Endodermal cell (in vitro differentiated cells): ENCODE data around the gene SPTLC1. TPM values are rescaled to one million over a fixed set of nuclear protein-coding genes. Genes with fewer than 3 reads are reported as not detected.
"Not testable (repeated sequence)": the region's sequence is repeated elsewhere in the genome, so short reads cannot be mapped to it uniquely, and the experiment has no call there.

ENCODE experiments used
- DNase-seq: peaks from one replicate; pipeline ENCODE4 v3.0.0-alpha.2; 2017
- H3K27ac ChIP-seq: 2 replicates; pipeline ENCODE4 v1.5.1; 2013; ENCODE audit warnings: mild to moderate bottlenecking, low read depth, low read length, moderate library complexity
- H3K27me3 ChIP-seq: 2 replicates; pipeline ENCODE4 v1.6.1; 2013; ENCODE audit warnings: mild to moderate bottlenecking, low read length, moderate library complexity; ENCODE audit not compliant: insufficient read depth, control insufficient read depth, poor library complexity, severe bottlenecking
- H3K36me3 ChIP-seq: 2 replicates; pipeline ENCODE4 v1.7.0; 2013; ENCODE audit warnings: mild to moderate bottlenecking, low read length, moderate library complexity; ENCODE audit not compliant: control insufficient read depth, insufficient read depth
- H3K4me1 ChIP-seq: one replicate; pipeline ENCODE4 v1.7.0; 2013; ENCODE audit warnings: low read length; ENCODE audit not compliant: control insufficient read depth, insufficient read depth
- H3K4me3 ChIP-seq: 2 replicates; pipeline ENCODE4 v1.5.1; 2013; ENCODE audit warnings: mild to moderate bottlenecking, low read length, moderate library complexity
- H3K9ac ChIP-seq: 2 replicates; pipeline ENCODE4 v1.6.1; 2013; ENCODE audit warnings: mild to moderate bottlenecking, low read length, moderate library complexity; ENCODE audit not compliant: poor library complexity, severe bottlenecking; ENCODE audit errors: extremely low read depth
- H3K9me3 ChIP-seq: 2 replicates; pipeline ENCODE4 v1.6.1; 2013; ENCODE audit warnings: mild to moderate bottlenecking, low read length, moderate library complexity; ENCODE audit not compliant: control insufficient read depth
- H3K27ac Mint-ChIP-seq: 2 replicates; pipeline ENCODE4 v1.8.0; 2020; ENCODE audit warnings: mixed read lengths
- H3K27me3 Mint-ChIP-seq: 2 replicates; pipeline ENCODE4 v1.8.0; 2021; ENCODE audit warnings: mild to moderate bottlenecking, mixed read lengths; ENCODE audit not compliant: insufficient read depth
- H3K36me3 Mint-ChIP-seq: 2 replicates; pipeline ENCODE4 v1.8.0; 2020; ENCODE audit warnings: low read depth, mixed read lengths
- H3K4me1 Mint-ChIP-seq: 2 replicates; pipeline ENCODE4 v1.8.0; 2020; ENCODE audit warnings: mixed read lengths
- H3K4me3 Mint-ChIP-seq: 2 replicates; pipeline ENCODE4 v1.8.0; 2020; ENCODE audit warnings: mild to moderate bottlenecking, moderate library complexity, mixed read lengths
- H3K9me3 Mint-ChIP-seq: 2 replicates; pipeline ENCODE4 v1.8.0; 2020; ENCODE audit warnings: mild to moderate bottlenecking, mixed read lengths
- CTCF ChIP-seq: fragments of 200-600 bp; sonication (generic); conservative IDR thresholded peaks from 2 replicates; pipeline ENCODE4 v1.5.0; 2021; ENCODE audit warnings: antibody characterized with exemption, mild to moderate bottlenecking
- WGBS, 2 experiments: methylation state at CpG; one replicate each; pipeline versions ENCODE4 v1.1.5 to v1.1.7; 2013; ENCODE audit warnings: missing lambda C conversion rate in 2 of 2, mixed read lengths in 1 of 2; ENCODE audit not compliant: insufficient coverage in 1 of 2, insufficient read length in 1 of 2; 5-methylcytosine and 5-hydroxymethylcytosine counted together
- total RNA-seq, 2 donors: library from RNA; stranded (reverse); fragmentation: NEBNext Ultra II Directional in 1 of 2; extraction: Animal tissue kit (Norgen Biotek cat#: 25700) in 1 of 2; gene quantifications; 2 replicates in 1 of 2; 3 replicates in 1 of 2; pipeline ENCODE4 v1.2.1, GENCODE V29; 2021

SPTLC1 gene
- total RNA-seq, 2 donors from 2014 or later, result 68.3 to 75.6 TPM

- Mint-ChIP-seq H3K4me3 (no peak overlapping the region), H3K4me1 (no peaks in the 10 kb centered on the region), H3K27me3 (peaks cover 7% of the 10 kb centered on the region), H3K27ac (no peak overlapping the region), H3K9me3 (no peaks in the 10 kb centered on the region), H3K36me3 (no peaks in the 10 kb centered on the region)
- Histone ChIP-seq H3K4me3 (no peak overlapping the region), H3K36me3 (no peaks in the 10 kb centered on the region), H3K4me1 (no peaks in the 10 kb centered on the region), H3K9me3 (no peaks in the 10 kb centered on the region), H3K27me3 (no peaks in the 10 kb centered on the region), H3K9ac (no peak overlapping the region), H3K27ac (no peak overlapping the region)
- 82 to 90% methylated on average over 3 to 10 of the region's 10 CpGs for WGBS, 2 experiments
- DNase-seq, result no peak
- TF ChIP-seq CTCF, result no peak
Observed at GRCh38 chr9:92158097-92158601, 42.9 kb upstream of the SPTLC1 start.

GRCh38 chr9:92155736-92156135 is 40.5 kb upstream of the SPTLC1 start:
- not testable (repeated sequence) for H3K36me3 Mint-ChIP-seq, H3K4me3 ChIP-seq, H3K9ac ChIP-seq, DNase-seq, H3K4me3 Mint-ChIP-seq, H3K9me3 ChIP-seq, H3K27me3 Mint-ChIP-seq, H3K4me1 ChIP-seq, H3K27ac ChIP-seq, H3K4me1 Mint-ChIP-seq, H3K36me3 ChIP-seq, H3K27me3 ChIP-seq, H3K27ac Mint-ChIP-seq, H3K9me3 Mint-ChIP-seq
- WGBS, 2 experiments, result 94% methylated on average over 8 to 12 of the region's 12 CpGs

GRCh38 chr9:92155221-92155620 is 40.0 kb upstream of the SPTLC1 start:
- Histone ChIP-seq H3K27ac (no peak overlapping the region), H3K9ac (no peak overlapping the region), H3K4me3 (no peak overlapping the region), H3K27me3 (no peaks in the 10 kb centered on the region), H3K36me3 (no peaks in the 10 kb centered on the region), H3K4me1 (no peaks in the 10 kb centered on the region), H3K9me3 (no peaks in the 10 kb centered on the region)
- WGBS, 2 experiments, result 89 to 93% methylated on average over 10 to 12 of the region's 12 CpGs
- H3K27ac Mint-ChIP-seq, result no peak overlapping the region
- H3K9me3 Mint-ChIP-seq, result no peaks in the 10 kb centered on the region
- H3K36me3 Mint-ChIP-seq, result no peaks in the 10 kb centered on the region
- no peak for DNase-seq
- TF ChIP-seq CTCF, result no peak
- H3K4me3 Mint-ChIP-seq, result no peak overlapping the region
- H3K27me3 Mint-ChIP-seq, result peaks cover 7% of the 10 kb centered on the region
- H3K4me1 Mint-ChIP-seq, result no peaks in the 10 kb centered on the region

- 88 to 96% methylated on average over 5 to 10 of the region's 10 CpGs for WGBS, 2 experiments
- H3K27ac ChIP-seq, H3K9ac ChIP-seq, H3K36me3 Mint-ChIP-seq, H3K9me3 ChIP-seq, H3K4me1 Mint-ChIP-seq, H3K27ac Mint-ChIP-seq, H3K27me3 ChIP-seq, H3K4me1 ChIP-seq, H3K36me3 ChIP-seq, H3K4me3 ChIP-seq, H3K9me3 Mint-ChIP-seq, DNase-seq, H3K27me3 Mint-ChIP-seq, H3K4me3 Mint-ChIP-seq: not testable (repeated sequence)
Observed at GRCh38 chr9:92153466-92154415, 38.5 kb upstream of the SPTLC1 start.
